Keratinocyte (primary cell): ENCODE data around the gene MAP3K2. TPM values are rescaled to one million over a fixed set of nuclear protein-coding genes. Genes with fewer than 3 reads are reported as not detected.

Experiments used
- DNase-seq: peaks from one replicate; pipeline ENCODE4 v3.0.0-alpha.2; 2011; ENCODE audit warnings: low read depth, missing footprints, low spot score
- FAIRE-seq: peaks from 2 replicates; lab custom pipeline; 2011; peaks lifted over from hg19 to GRCh38; lab: Jason Lieb, UNC
- H2AFZ ChIP-seq: 2 replicates; pipeline ENCODE4 v1.6.0; 2012; ENCODE audit warnings: low read length, control low read depth, inconsistent platforms; ENCODE audit not compliant: control insufficient read depth
- H3K27ac ChIP-seq: 2 replicates; pipeline ENCODE4 v1.5.1; 2011; ENCODE audit warnings: low read length; ENCODE audit not compliant: control insufficient read depth, insufficient read depth
- H3K27me3 ChIP-seq: 3 replicates; pipeline ENCODE4 v1.6.0; 2011; ENCODE audit warnings: low read length; ENCODE audit not compliant: control insufficient read depth, insufficient read depth; ENCODE audit errors: extremely low read depth
- H3K36me3 ChIP-seq, 2 experiments: 2 replicates in 1 of 2; 3 replicates in 1 of 2; pipeline ENCODE4 v1.5.1; 2011; ENCODE audit warnings: low read length in 2 of 2, mild to moderate bottlenecking in 1 of 2; ENCODE audit not compliant: control insufficient read depth in 2 of 2, insufficient read depth in 2 of 2; ENCODE audit errors: extremely low read depth in 1 of 2
- H3K4me1 ChIP-seq: 3 replicates; pipeline ENCODE4 v1.5.1; 2011; ENCODE audit warnings: low read length; ENCODE audit not compliant: control insufficient read depth, insufficient read depth; ENCODE audit errors: extremely low read depth
- H3K4me2 ChIP-seq: 3 replicates; pipeline ENCODE4 v1.6.0; 2011; ENCODE audit warnings: low read depth, low read length; ENCODE audit not compliant: control insufficient read depth, insufficient read depth; ENCODE audit errors: extremely low read depth
- H3K4me3 ChIP-seq, 3 experiments: fragments of 200-600 bp in 1 of 3; sonication (generic) in 1 of 3; 2 replicates in 2 of 3; 3 replicates in 1 of 3; pipeline ENCODE4 v1.5.1; 2011 to 2016; ENCODE audit warnings: low read length in 3 of 3, mild to moderate bottlenecking in 3 of 3, control low read depth in 2 of 3, inconsistent platforms in 1 of 3, low read depth in 1 of 3, mixed read lengths in 1 of 3, mixed run types in 1 of 3, moderate library complexity in 1 of 3; ENCODE audit not compliant: control insufficient read depth in 2 of 3, insufficient read depth in 2 of 3; ENCODE audit errors: extremely low read depth in 1 of 3
- H3K79me2 ChIP-seq: 2 replicates; pipeline ENCODE4 v1.6.0; 2012; ENCODE audit warnings: low read length; ENCODE audit not compliant: control insufficient read depth, insufficient read depth
- H3K9ac ChIP-seq: 3 replicates; pipeline ENCODE4 v1.6.0; 2011; ENCODE audit warnings: low read length; ENCODE audit not compliant: control insufficient read depth, insufficient read depth; ENCODE audit errors: extremely low read depth
- H3K9me1 ChIP-seq: 3 replicates; pipeline ENCODE4 v1.6.0; 2011; ENCODE audit warnings: low read length; ENCODE audit not compliant: control insufficient read depth, insufficient read depth; ENCODE audit errors: extremely low read depth
- H3K9me3 ChIP-seq: 2 replicates; pipeline ENCODE4 v1.5.1; 2012; ENCODE audit warnings: low read depth, low read length; ENCODE audit not compliant: control insufficient read depth
- H4K20me1 ChIP-seq: 3 replicates; pipeline ENCODE4 v1.6.0; 2011; ENCODE audit warnings: low read length; ENCODE audit not compliant: control insufficient read depth, insufficient read depth; ENCODE audit errors: extremely low read depth
- EZH2 ChIP-seq: IDR thresholded peaks from one replicate; pipeline ENCODE4 v1.6.1; 2012; ENCODE audit warnings: inconsistent platforms, mild to moderate bottlenecking, low read length, moderate library complexity
- dilution Hi-C: fragments of 300-500 bp; cut with MboI; formaldehyde crosslinking; loops from one replicate; pipeline ENCODE4 v1.7.0; 2020; ENCODE audit warnings: low sequenced_read_pairs; ENCODE audit not compliant: extremely low pct_ligation_motif_present
- polyA plus RNA-seq, 5 experiments: library from polyadenylated mRNA; depleted of rRNA in 3 of 5; stranded (reverse) in 3 of 5; stranded (forward) in 1 of 5; unstranded in 1 of 5; fragments of >200 nt; gene quantifications; 1 replicate in 1 of 5; 2 replicates in 3 of 5; 3 replicates in 1 of 5; pipeline versions ENCODE4 v1.2.1 to v1.2.3, GENCODE V29; 2011 to 2012; ENCODE audit warnings: missing spikeins in 2 of 5, low read depth in 1 of 5, low replicate concordance in 1 of 5
- TF ChIP-seq, protein P1 (sequence below), 3 experiments: IDR thresholded peaks in 1 of 3; conservative IDR thresholded peaks in 1 of 3; optimal IDR thresholded peaks in 1 of 3; 2 replicates in 2 of 3; 3 replicates in 1 of 3; pipeline versions ENCODE3 to v1.5.1; 2011; ENCODE audit warnings: low read length in 3 of 3, mild to moderate bottlenecking in 3 of 3, moderate library complexity in 2 of 3, control low read depth in 1 of 3, inconsistent platforms in 1 of 3; ENCODE audit not compliant: insufficient read depth in 2 of 3; ENCODE audit errors: extremely low read depth in 1 of 3

MAP3K2 gene
- polyA plus RNA-seq, 1 donor (not counting 4 experiments of a cell fraction or from before 2014, with no cell fraction given), result 11.9 TPM

GRCh38 chr2:127293748-127294562 lies 93.8 kb downstream of the MAP3K2 start, which contains the start of gene ERCC3:
ERCC3 (minus strand) TSS chr2:127294144; CDS start chr2:127294081, 63 bp downstream.
- peak within 1 kb of the TSS; percentile 92 for H2AFZ ChIP-seq
- H3K36me3 ChIP-seq, result peaks cover 17 to 21% of the 10 kb centered on the region in 2 experiments
- no peaks in the 10 kb centered on the region for H4K20me1 ChIP-seq
- FAIRE-seq (no peak), DNase-seq (peak; percentile 23)
- H3K4me1 ChIP-seq, result peaks cover 6% of the 10 kb centered on the region
- peak within 1 kb of the TSS; percentile 85 to 91 (median 87) for H3K4me3 ChIP-seq
- dilution Hi-C loops, result no loop called here
- peak within 1 kb of the TSS; percentile 92 for H3K4me2 ChIP-seq
- H3K27ac ChIP-seq, result peak within 1 kb of the TSS; percentile 81
- TF ChIP-seq EZH2, result no peak
- TF ChIP-seq, protein P1, sequence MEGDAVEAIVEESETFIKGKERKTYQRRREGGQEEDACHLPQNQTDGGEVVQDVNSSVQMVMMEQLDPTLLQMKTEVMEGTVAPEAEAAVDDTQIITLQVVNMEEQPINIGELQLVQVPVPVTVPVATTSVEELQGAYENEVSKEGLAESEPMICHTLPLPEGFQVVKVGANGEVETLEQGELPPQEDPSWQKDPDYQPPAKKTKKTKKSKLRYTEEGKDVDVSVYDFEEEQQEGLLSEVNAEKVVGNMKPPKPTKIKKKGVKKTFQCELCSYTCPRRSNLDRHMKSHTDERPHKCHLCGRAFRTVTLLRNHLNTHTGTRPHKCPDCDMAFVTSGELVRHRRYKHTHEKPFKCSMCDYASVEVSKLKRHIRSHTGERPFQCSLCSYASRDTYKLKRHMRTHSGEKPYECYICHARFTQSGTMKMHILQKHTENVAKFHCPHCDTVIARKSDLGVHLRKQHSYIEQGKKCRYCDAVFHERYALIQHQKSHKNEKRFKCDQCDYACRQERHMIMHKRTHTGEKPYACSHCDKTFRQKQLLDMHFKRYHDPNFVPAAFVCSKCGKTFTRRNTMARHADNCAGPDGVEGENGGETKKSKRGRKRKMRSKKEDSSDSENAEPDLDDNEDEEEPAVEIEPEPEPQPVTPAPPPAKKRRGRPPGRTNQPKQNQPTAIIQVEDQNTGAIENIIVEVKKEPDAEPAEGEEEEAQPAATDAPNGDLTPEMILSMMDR (optimal IDR thresholded peaks at IDR 0.05 in 1 of 3, IDR thresholded peaks at IDR 0.05 in 1 of 3, conservative IDR thresholded peaks at IDR 0.05 in 1 of 3; ENCODE audit: extremely low read depth in 1 of 3, insufficient read depth in 2 of 3, low read length in 3 of 3), result no peak
- no peaks in the 10 kb centered on the region for H3K9me3 ChIP-seq
- no peaks in the 10 kb centered on the region for H3K27me3 ChIP-seq
- peaks cover 12% of the 10 kb centered on the region for H3K79me2 ChIP-seq
- peak within 1 kb of the TSS; percentile 88 for H3K9ac ChIP-seq
- no peaks in the 10 kb centered on the region for H3K9me1 ChIP-seq

GRCh38 chr2:127293386-127293747 lies 94.4 kb downstream of the MAP3K2 start:
- H3K9me3 ChIP-seq, result no peaks in the 10 kb centered on the region
- H3K36me3 ChIP-seq, result peaks cover 20 to 25% of the 10 kb centered on the region in 2 experiments
- no peaks in the 10 kb centered on the region for H3K27me3 ChIP-seq
- DNase-seq (no peak), FAIRE-seq (no peak)
- H3K4me3 ChIP-seq, result peak overlapping the region; percentile 85 to 91 (median 87)
- H4K20me1 ChIP-seq, result no peaks in the 10 kb centered on the region
- TF ChIP-seq, protein P1 (optimal IDR thresholded peaks at IDR 0.05 in 1 of 3, IDR thresholded peaks at IDR 0.05 in 1 of 3, conservative IDR thresholded peaks at IDR 0.05 in 1 of 3; ENCODE audit: extremely low read depth in 1 of 3, insufficient read depth in 2 of 3, low read length in 3 of 3), result no peak
- TF ChIP-seq EZH2, result no peak
- peak overlapping the region; percentile 92 for H3K4me2 ChIP-seq
- H3K79me2 ChIP-seq, result peaks cover 12% of the 10 kb centered on the region
- H3K4me1 ChIP-seq, result peaks cover 6% of the 10 kb centered on the region
- dilution Hi-C loops, result no loop called here
- peak overlapping the region; percentile 88 for H3K9ac ChIP-seq
- H3K9me1 ChIP-seq, result no peaks in the 10 kb centered on the region
- H3K27ac ChIP-seq, result peak overlapping the region; percentile 81
- peak overlapping the region; percentile 92 for H2AFZ ChIP-seq
